MM.1S (cell line): ENCODE data around the gene DCDC2.
"Not testable (repeated sequence)": the region's sequence is repeated elsewhere in the genome, so short reads cannot be mapped to it uniquely, and the experiment has no call there.

Experiments used
- DNase-seq: peaks from one replicate; pipeline ENCODE4 v3.0.0-alpha.2; 2015
- H2AFZ ChIP-seq: fragments of 300-600 bp; sonication (generic); 2 replicates; pipeline ENCODE4 v1.6.0; 2016; ENCODE audit warnings: antibody characterized with exemption, low read length
- H3F3A ChIP-seq: fragments of 300-600 bp; sonication (generic); 2 replicates; pipeline ENCODE4 v1.6.1; 2016; ENCODE audit warnings: mild to moderate bottlenecking, antibody characterized with exemption, low read length, moderate library complexity, mixed read lengths; ENCODE audit not compliant: insufficient read depth
- H3K27ac ChIP-seq: fragments of 300-600 bp; sonication (generic); 2 replicates; pipeline ENCODE4 v1.5.1; 2016; ENCODE audit warnings: mild to moderate bottlenecking, low read length
- H3K27me3 ChIP-seq: fragments of 300-600 bp; sonication (generic); replicated peaks from 2 replicates; pipeline ENCODE4 v1.6.0; 2016; ENCODE audit warnings: low read length; ENCODE audit not compliant: insufficient read depth
- H3K36me3 ChIP-seq: fragments of 300-600 bp; sonication (generic); replicated peaks from 2 replicates; pipeline ENCODE4 v1.6.1; 2016; ENCODE audit warnings: mild to moderate bottlenecking, low read length, mixed read lengths; ENCODE audit not compliant: insufficient read depth
- H3K4me1 ChIP-seq: fragments of 300-600 bp; sonication (generic); 2 replicates; pipeline ENCODE4 v1.6.1; 2016; ENCODE audit warnings: low read length, mixed read lengths
- H3K4me2 ChIP-seq: fragments of 300-600 bp; sonication (generic); 2 replicates; pipeline ENCODE4 v1.6.0; 2016; ENCODE audit warnings: low read depth, low read length
- H3K4me3 ChIP-seq: fragments of 300-600 bp; sonication (generic); 2 replicates; pipeline ENCODE4 v1.5.1; 2016; ENCODE audit warnings: low read length, mixed read lengths
- H3K79me2 ChIP-seq: fragments of 300-600 bp; sonication (generic); 2 replicates; pipeline ENCODE4 v1.6.1; 2016; ENCODE audit warnings: mixed run types, low read length, mixed read lengths
- H3K9ac ChIP-seq: fragments of 300-600 bp; sonication (generic); 2 replicates; pipeline ENCODE4 v1.6.1; 2016; ENCODE audit warnings: low read length, mixed read lengths
- H3K9me2 ChIP-seq: fragments of 300-600 bp; sonication (generic); replicated peaks from 2 replicates; pipeline ENCODE4 v1.6.1; 2016; ENCODE audit warnings: mild to moderate bottlenecking, low read length, mixed read lengths; ENCODE audit not compliant: insufficient read depth
- H3K9me3 ChIP-seq: fragments of 300-600 bp; sonication (generic); replicated peaks from 2 replicates; pipeline ENCODE4 v1.6.1; 2016; ENCODE audit warnings: mild to moderate bottlenecking, low read length, mixed read lengths; ENCODE audit not compliant: insufficient read depth
- H4K20me1 ChIP-seq: fragments of 300-600 bp; sonication (generic); 2 replicates; pipeline ENCODE4 v1.6.1; 2016; ENCODE audit warnings: mild to moderate bottlenecking, low read length, moderate library complexity, mixed read lengths; ENCODE audit not compliant: insufficient read depth
- CTCF ChIP-seq: fragments of 300-600 bp; sonication (generic); IDR thresholded peaks from 2 replicates; pipeline ENCODE4 v1.5.1; 2016; ENCODE audit warnings: antibody characterized with exemption, low read length, mixed read lengths
- EZH2 ChIP-seq: fragments of 300-600 bp; sonication (generic); optimal IDR thresholded peaks from 2 replicates; pipeline ENCODE3; 2017; ENCODE audit warnings: low read depth, mild to moderate bottlenecking, antibody characterized with exemption, low read length, mixed read lengths
- EZH2phosphoT487 ChIP-seq: fragments of 300-600 bp; sonication (generic); IDR thresholded peaks from 2 replicates; pipeline ENCODE4 v1.6.1; 2018; ENCODE audit warnings: antibody characterized with exemption, low read length

The DCDC2 gene

GRCh38 chr6:24387818-24388217 lies 30.0 kb upstream of the DCDC2 start:
- Histone ChIP-seq H3K9ac (no peak overlapping the region), H3K4me3 (no peak overlapping the region), H3K36me3 (no peaks in the 10 kb centered on the region), H3K79me2 (no peaks in the 10 kb centered on the region), H3K9me2 (no peaks in the 10 kb centered on the region), H3K4me2 (no peak overlapping the region), H3K4me1 (no peaks in the 10 kb centered on the region), H3K9me3 (no peaks in the 10 kb centered on the region), H2AFZ (no peak overlapping the region), H3F3A (no peaks in the 10 kb centered on the region), H3K27ac (no peak overlapping the region), H3K27me3 (no peaks in the 10 kb centered on the region), H4K20me1 (no peaks in the 10 kb centered on the region)
- TF ChIP-seq EZH2 (no peak), EZH2phosphoT487 (no peak), CTCF (no peak)
- no peak for DNase-seq

- Histone ChIP-seq H3K27me3 (no peaks in the 10 kb centered on the region), H3K9ac (no peak overlapping the region), H3F3A (no peaks in the 10 kb centered on the region), H3K27ac (no peak overlapping the region), H2AFZ (no peak overlapping the region), H4K20me1 (no peaks in the 10 kb centered on the region), H3K79me2 (no peaks in the 10 kb centered on the region), H3K4me1 (no peaks in the 10 kb centered on the region), H3K4me2 (no peak overlapping the region), H3K9me2 (no peaks in the 10 kb centered on the region), H3K9me3 (no peaks in the 10 kb centered on the region), H3K4me3 (no peak overlapping the region), H3K36me3 (no peaks in the 10 kb centered on the region)
- no peak for DNase-seq
- no peak for TF ChIP-seq EZH2phosphoT487
- TF ChIP-seq EZH2, result no peak
- TF ChIP-seq CTCF, result no peak
These were observed 27.8 kb upstream of the DCDC2 start for GRCh38 chr6:24385536-24386269.

GRCh38 chr6:24384369-24385130 lies 26.7 kb upstream of the DCDC2 start:
- not testable (repeated sequence) for H3K9me3 ChIP-seq, H2AFZ ChIP-seq, H4K20me1 ChIP-seq, H3K36me3 ChIP-seq, H3K9ac ChIP-seq, H3F3A ChIP-seq, H3K9me2 ChIP-seq, H3K27ac ChIP-seq, H3K4me2 ChIP-seq, DNase-seq, H3K4me1 ChIP-seq, H3K79me2 ChIP-seq, H3K4me3 ChIP-seq, H3K27me3 ChIP-seq

- not testable (repeated sequence) for H3K9ac ChIP-seq, H3K27ac ChIP-seq, H3K27me3 ChIP-seq, H3K4me2 ChIP-seq, H3K9me3 ChIP-seq, DNase-seq, H3K4me1 ChIP-seq, H3F3A ChIP-seq, H3K4me3 ChIP-seq, H3K36me3 ChIP-seq, H2AFZ ChIP-seq, H3K79me2 ChIP-seq, H3K9me2 ChIP-seq, H4K20me1 ChIP-seq
These were observed 25.1 kb upstream of the DCDC2 start for GRCh38 chr6:24382891-24383494.
